Suprapubic skin (tissue), 4 donors: ENCODE results near the gene RPS6KA3. TPM values are rescaled to one million over a fixed set of nuclear protein-coding genes. Genes with fewer than 3 reads are reported as not detected.

ENCODE experiments used
- DNase-seq, 2 donors: peaks; one replicate each; pipeline ENCODE4 v3.0.0-alpha.2; 2019; ENCODE audit warnings: low spot score in 2 of 2
- H3K27ac ChIP-seq: fragments of 200-600 bp; sonication (generic); one replicate; pipeline ENCODE4 v1.5.1; 2019
- H3K27me3 ChIP-seq: fragments of 200-600 bp; sonication (generic); one replicate; pipeline ENCODE4 v1.5.1; 2019
- H3K36me3 ChIP-seq: fragments of 200-600 bp; sonication (generic); one replicate; pipeline ENCODE4 v1.5.1; 2019
- H3K4me1 ChIP-seq: fragments of 200-600 bp; sonication (generic); one replicate; pipeline ENCODE4 v1.5.1; 2019
- H3K4me3 ChIP-seq: fragments of 200-600 bp; sonication (generic); one replicate; pipeline ENCODE4 v1.5.1; 2019; ENCODE audit warnings: mild to moderate bottlenecking
- H3K9me3 ChIP-seq: fragments of 200-600 bp; sonication (generic); one replicate; pipeline ENCODE4 v1.5.1; 2019
- EP300 ChIP-seq: sonication (generic); formaldehyde crosslinking; IDR thresholded peaks from one replicate; pipeline ENCODE4 v1.6.1; 2017; ENCODE audit warnings: antibody characterized with exemption
- POLR2A ChIP-seq, 2 donors: fragments of 450-650 bp; IDR thresholded peaks; one replicate each; pipeline ENCODE4 v1.6.1; 2017; ENCODE audit warnings: antibody characterized with exemption in 2 of 2, mild to moderate bottlenecking in 2 of 2, moderate library complexity in 2 of 2
- POLR2AphosphoS5 ChIP-seq, 3 donors: sonication (generic); formaldehyde crosslinking; IDR thresholded peaks; one replicate each; pipeline ENCODE4 v1.6.1; 2017; ENCODE audit warnings: antibody characterized with exemption in 3 of 3
- WGBS: methylation state at CpG from one replicate; pipeline ENCODE4 v1.1.5; 2018; 5-methylcytosine and 5-hydroxymethylcytosine counted together
- total RNA-seq, 4 donors: library from RNA; depleted of rRNA; stranded (reverse); fragments of >200 nt; gene quantifications; one replicate each; pipeline ENCODE4 v1.1.0, GENCODE V29; 2016
- TF ChIP-seq, protein P1 (sequence below), 2 donors: fragments of 200-600 bp in 1 of 2; fragments of 450-650 bp in 1 of 2; sonication (generic) in 1 of 2; IDR thresholded peaks; one replicate each; pipeline ENCODE4 v1.5.1; 2016 to 2019; ENCODE audit warnings: antibody characterized with exemption in 2 of 2, mild to moderate bottlenecking in 1 of 2, moderate library complexity in 1 of 2

The RPS6KA3 gene
- total RNA-seq, 4 donors from 2014 or later, result 27.2 to 36.0 (median 32.2) TPM

DNA sequence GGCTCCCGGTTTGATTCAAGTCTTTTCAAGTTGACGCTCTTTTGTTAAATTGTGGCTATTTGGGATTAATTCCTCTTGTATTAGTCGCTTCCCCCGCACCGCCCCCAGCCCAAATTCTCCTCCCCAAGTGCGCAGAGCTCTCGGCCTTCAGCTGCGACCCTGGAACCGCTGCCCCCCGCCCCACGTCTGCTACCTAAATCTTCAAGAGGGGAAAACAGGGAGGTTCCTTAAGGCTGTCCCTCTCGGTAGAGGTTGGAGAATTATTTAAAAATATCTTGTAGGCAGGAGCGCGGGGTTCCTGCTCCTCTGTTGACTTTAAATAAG is 860 bp upstream of the RPS6KA3 start:
- TF ChIP-seq, protein P1, sequence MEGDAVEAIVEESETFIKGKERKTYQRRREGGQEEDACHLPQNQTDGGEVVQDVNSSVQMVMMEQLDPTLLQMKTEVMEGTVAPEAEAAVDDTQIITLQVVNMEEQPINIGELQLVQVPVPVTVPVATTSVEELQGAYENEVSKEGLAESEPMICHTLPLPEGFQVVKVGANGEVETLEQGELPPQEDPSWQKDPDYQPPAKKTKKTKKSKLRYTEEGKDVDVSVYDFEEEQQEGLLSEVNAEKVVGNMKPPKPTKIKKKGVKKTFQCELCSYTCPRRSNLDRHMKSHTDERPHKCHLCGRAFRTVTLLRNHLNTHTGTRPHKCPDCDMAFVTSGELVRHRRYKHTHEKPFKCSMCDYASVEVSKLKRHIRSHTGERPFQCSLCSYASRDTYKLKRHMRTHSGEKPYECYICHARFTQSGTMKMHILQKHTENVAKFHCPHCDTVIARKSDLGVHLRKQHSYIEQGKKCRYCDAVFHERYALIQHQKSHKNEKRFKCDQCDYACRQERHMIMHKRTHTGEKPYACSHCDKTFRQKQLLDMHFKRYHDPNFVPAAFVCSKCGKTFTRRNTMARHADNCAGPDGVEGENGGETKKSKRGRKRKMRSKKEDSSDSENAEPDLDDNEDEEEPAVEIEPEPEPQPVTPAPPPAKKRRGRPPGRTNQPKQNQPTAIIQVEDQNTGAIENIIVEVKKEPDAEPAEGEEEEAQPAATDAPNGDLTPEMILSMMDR (IDR thresholded peaks at IDR 0.05), result no peak
- no peak for TF ChIP-seq POLR2AphosphoS5 (IDR thresholded peaks at IDR 0.05)
- TF ChIP-seq EP300, result no peak
- peaks cover 14% of the 10 kb centered on the region for H3K4me1 ChIP-seq
- H3K27ac ChIP-seq, result peak overlapping the region; percentile 91
- no peak for DNase-seq
- no peaks in the 10 kb centered on the region for H3K36me3 ChIP-seq
- H3K9me3 ChIP-seq, result no peaks in the 10 kb centered on the region
- no peaks in the 10 kb centered on the region for H3K27me3 ChIP-seq
- 30% methylated on average over 14 of the region's 14 CpGs for WGBS
- H3K4me3 ChIP-seq, result peak overlapping the region; percentile 73

DNA sequence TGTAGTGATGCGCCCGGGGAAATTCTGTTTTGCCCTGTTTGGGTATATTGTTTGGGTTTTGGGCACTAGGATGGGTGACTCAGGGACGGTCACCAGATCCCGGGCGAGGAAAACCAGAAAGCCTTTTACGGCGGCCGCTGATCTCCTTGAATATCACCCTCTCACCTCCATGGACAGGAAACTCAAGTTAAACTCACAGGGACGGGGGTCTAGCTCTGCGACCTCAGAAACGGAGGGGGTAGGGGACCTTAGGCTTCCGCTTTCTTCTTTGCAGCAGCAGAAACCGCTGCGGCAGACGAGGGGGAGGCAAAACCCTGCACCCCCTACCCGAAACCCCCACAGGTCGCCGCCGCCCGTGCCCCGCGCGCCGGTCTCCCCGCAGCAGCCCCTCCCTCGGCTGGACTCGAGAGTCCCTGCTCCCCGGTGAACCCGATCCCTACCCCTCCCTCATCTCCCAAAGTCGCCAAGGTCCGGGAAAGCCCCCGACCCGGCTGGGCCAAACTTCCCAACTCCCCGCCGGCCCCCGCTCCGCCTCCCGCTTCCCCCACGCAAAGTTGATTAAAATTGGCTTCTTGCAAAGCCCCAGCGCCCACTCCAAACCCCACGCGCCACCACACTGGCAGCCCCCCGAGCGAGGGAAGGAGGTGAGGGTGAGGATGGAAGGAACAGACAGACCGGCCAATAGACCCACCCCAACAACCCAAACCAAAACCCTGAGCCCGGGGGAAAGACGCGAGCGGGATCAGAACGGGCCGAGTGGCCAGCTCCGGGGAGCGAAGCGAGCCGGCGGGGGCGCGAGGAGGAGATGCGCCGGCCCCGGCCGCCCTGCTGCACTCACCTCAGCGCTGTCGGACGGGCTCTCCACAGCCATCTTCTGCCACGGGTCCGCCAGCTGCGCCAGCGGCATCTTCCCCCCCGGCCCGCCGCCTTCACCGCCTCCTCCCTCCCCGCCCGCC is 705 bp downstream of the RPS6KA3 start:
- H3K36me3 ChIP-seq, result no peaks in the 10 kb centered on the region
- H3K27ac ChIP-seq, result peak overlapping the region; percentile 91
- no peaks in the 10 kb centered on the region for H3K9me3 ChIP-seq
- DNase-seq, result peak; percentile 70 to 72
- peaks cover 14% of the 10 kb centered on the region for H3K4me1 ChIP-seq
- TF ChIP-seq, protein P1 (IDR thresholded peaks at IDR 0.05), result no peak
- no peak for TF ChIP-seq EP300
- TF ChIP-seq POLR2A (IDR thresholded peaks at IDR 0.05), result no peak
- no peak for TF ChIP-seq POLR2AphosphoS5 (IDR thresholded peaks at IDR 0.05)
- no peaks in the 10 kb centered on the region for H3K27me3 ChIP-seq
- H3K4me3 ChIP-seq, result peak overlapping the region; percentile 73
- WGBS, result 48% methylated on average over 39 of the region's 75 CpGs

DNA sequence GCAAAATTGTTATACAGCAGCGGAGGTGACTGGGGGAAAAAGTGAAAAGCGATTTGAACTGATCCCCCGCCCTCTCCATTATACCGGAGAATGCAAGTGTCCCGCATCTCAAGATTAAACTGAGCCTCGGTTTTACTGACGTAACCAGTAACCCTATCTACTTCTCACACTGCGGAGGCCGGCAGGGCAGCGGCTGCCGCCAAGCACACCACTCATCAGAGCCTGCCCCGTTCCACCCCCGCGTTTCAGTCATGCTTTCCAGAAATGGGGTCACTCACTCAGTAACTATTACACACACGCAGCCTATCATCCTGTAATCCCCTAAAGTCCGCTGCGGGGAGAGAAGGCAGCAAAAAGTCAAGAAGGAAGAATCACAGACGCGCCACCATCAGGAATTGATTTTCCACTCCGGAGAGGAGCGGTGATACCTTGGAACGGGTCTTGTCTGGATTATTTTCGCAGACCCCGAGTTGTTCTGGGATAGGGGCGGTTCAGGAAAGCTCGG is 1.4 kb downstream of the RPS6KA3 start:
- H3K27ac ChIP-seq, result peak overlapping the region; percentile 91
- TF ChIP-seq, protein P1 (IDR thresholded peaks at IDR 0.05), result no peak
- peak in 1 of 2 donors; percentile 74 for TF ChIP-seq POLR2A (IDR thresholded peaks at IDR 0.05)
- H3K27me3 ChIP-seq, result no peaks in the 10 kb centered on the region
- H3K36me3 ChIP-seq, result no peaks in the 10 kb centered on the region
- H3K9me3 ChIP-seq, result no peaks in the 10 kb centered on the region
- DNase-seq, result peak; percentile 76 to 78
- H3K4me1 ChIP-seq, result peaks cover 14% of the 10 kb centered on the region
- H3K4me3 ChIP-seq, result peak overlapping the region; percentile 73
- 40% methylated on average over 26 of the region's 26 CpGs for WGBS

DNA sequence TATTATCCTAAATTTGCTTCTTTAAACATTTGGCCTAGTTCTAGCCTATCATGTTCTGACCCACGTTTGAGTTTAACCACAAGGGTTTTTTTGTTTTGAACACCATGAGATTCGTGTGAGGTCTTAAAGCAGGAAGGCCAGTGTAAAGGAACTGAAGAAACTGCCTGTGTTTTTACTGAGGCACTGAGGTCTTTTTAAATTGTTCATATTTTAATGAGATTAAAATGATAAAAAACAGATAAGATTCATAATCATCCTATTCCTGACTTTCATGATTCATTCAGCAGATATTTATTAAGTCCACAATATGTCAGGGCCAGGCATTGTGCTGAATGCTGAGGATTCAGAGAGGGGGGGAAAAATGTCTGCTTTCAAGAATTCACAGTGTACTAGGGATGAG is 3.2 kb downstream of the RPS6KA3 start:
- no peak overlapping the region for H3K27ac ChIP-seq
- 1% methylated on average over 2 of the region's 2 CpGs for WGBS

DNA sequence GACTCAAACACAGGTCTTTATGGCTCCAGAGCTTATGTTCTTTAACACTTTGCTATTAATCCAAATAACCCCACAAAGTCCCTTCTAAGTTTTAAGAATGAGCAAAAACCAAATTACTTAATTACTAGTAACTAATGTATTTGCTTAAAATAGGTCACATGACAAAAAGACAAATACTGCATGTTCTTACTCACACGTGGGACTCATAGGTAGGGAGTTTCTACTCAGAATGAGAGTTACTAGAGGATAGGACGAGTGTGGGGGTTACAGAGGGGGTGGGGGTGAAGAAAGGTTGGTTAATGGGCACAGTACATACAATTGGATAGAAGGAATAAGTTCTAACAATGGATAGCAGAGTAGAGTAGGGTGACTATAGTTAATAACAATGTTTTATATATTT is 5.8 kb downstream of the RPS6KA3 start:
- Histone ChIP-seq H3K27me3 (no peaks in the 10 kb centered on the region), H3K9me3 (no peaks in the 10 kb centered on the region), H3K4me1 (peaks cover 14% of the 10 kb centered on the region), H3K36me3 (no peaks in the 10 kb centered on the region), H3K27ac (no peak overlapping the region), H3K4me3 (no peak overlapping the region)
- no peak for TF ChIP-seq EP300
- TF ChIP-seq, protein P1 (IDR thresholded peaks at IDR 0.05), result no peak
- no peak for TF ChIP-seq POLR2AphosphoS5 (IDR thresholded peaks at IDR 0.05)
- TF ChIP-seq POLR2A (IDR thresholded peaks at IDR 0.05), result no peak
- no peak for DNase-seq
- WGBS, result 28% methylated on average over 2 of the region's 2 CpGs

More for the DNA sequence above, 3.2 kb downstream of the RPS6KA3 start:
- no peaks in the 10 kb centered on the region for H3K9me3 ChIP-seq
- TF ChIP-seq POLR2AphosphoS5 (IDR thresholded peaks at IDR 0.05), result no peak
- TF ChIP-seq EP300, result no peak
- TF ChIP-seq POLR2A (IDR thresholded peaks at IDR 0.05), result no peak
- TF ChIP-seq, protein P1 (IDR thresholded peaks at IDR 0.05), result no peak
- no peaks in the 10 kb centered on the region for H3K27me3 ChIP-seq
- H3K4me3 ChIP-seq, result no peak overlapping the region
- no peak for DNase-seq
- peaks cover 14% of the 10 kb centered on the region for H3K4me1 ChIP-seq
- no peaks in the 10 kb centered on the region for H3K36me3 ChIP-seq
